Measurements from ENCODE around the gene LNPEP. TPM values are rescaled to one million over a fixed set of nuclear protein-coding genes. Genes with fewer than 3 reads are reported as not detected.

Gene LNPEP
- total and polyA plus RNA-seq, 10 of the 15 experiments (the other 5 are each of a cell fraction or from before 2014, with no cell fraction given), result 5.6 to 54.9 (median 25.0) TPM

DNA sequence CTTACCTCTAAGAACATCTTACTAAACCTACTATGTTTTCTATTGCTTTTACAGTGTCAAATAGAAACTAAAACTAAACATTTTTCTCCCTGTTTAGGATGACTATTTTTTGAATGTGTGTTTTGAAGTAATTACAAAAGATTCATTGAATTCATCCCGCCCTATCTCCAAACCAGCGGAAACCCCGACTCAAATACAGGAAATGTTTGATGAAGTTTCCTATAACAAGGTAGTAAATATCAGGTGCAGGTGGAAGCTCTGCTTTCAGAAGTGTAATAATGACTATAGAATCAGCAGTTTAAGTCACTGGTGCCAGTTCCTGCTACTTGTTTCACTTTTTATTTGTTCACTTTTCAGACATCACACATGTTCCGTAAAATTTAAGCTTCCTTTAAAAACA is 39.6 kb upstream of the LNPEP start (continued):
- TF ChIP-seq, protein P1, sequence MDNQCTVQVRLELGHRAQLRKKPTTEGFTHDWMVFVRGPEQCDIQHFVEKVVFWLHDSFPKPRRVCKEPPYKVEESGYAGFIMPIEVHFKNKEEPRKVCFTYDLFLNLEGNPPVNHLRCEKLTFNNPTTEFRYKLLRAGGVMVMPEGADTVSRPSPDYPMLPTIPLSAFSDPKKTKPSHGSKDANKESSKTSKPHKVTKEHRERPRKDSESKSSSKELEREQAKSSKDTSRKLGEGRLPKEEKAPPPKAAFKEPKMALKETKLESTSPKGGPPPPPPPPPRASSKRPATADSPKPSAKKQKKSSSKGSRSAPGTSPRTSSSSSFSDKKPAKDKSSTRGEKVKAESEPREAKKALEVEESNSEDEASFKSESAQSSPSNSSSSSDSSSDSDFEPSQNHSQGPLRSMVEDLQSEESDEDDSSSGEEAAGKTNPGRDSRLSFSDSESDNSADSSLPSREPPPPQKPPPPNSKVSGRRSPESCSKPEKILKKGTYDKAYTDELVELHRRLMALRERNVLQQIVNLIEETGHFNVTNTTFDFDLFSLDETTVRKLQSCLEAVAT (IDR thresholded peaks at IDR 0.05), result peak; percentile 57; the same call in 1 of the 2 replicates
- TF ChIP-seq BHLHE40 (IDR thresholded peaks at IDR 0.05; ENCODE audit: borderline replicate concordance in 1 of 2, low read depth in 2 of 2, low read length in 1 of 2) (peak; percentile 88 to 90), SPI1 (IDR thresholded peaks at IDR 0.05; ENCODE audit: borderline replicate concordance, insufficient read depth, low read depth, low read length) (0 out of 2 replicates have a peak, but pooled peaks have one; percentile 4), PML (IDR thresholded peaks at IDR 0.05; ENCODE audit: low read length) (0 out of 2 replicates have a peak, but pooled peaks have one; percentile 4), ASH2L (IDR thresholded peaks at IDR 0.05; ENCODE audit: borderline replicate concordance, low read depth) (peak; percentile 23; the same call in 1 of the 2 replicates)
- TF ChIP-seq, protein P2, sequence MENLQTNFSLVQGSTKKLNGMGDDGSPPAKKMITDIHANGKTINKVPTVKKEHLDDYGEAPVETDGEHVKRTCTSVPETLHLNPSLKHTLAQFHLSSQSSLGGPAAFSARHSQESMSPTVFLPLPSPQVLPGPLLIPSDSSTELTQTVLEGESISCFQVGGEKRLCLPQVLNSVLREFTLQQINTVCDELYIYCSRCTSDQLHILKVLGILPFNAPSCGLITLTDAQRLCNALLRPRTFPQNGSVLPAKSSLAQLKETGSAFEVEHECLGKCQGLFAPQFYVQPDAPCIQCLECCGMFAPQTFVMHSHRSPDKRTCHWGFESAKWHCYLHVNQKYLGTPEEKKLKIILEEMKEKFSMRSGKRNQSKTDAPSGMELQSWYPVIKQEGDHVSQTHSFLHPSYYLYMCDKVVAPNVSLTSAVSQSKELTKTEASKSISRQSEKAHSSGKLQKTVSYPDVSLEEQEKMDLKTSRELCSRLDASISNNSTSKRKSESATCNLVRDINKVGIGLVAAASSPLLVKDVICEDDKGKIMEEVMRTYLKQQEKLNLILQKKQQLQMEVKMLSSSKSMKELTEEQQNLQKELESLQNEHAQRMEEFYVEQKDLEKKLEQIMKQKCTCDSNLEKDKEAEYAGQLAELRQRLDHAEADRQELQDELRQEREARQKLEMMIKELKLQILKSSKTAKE (IDR thresholded peaks at IDR 0.05; ENCODE audit: low read depth, poor library complexity, severe bottlenecking), result peak; percentile 35
- TF ChIP-seq, protein P3, sequence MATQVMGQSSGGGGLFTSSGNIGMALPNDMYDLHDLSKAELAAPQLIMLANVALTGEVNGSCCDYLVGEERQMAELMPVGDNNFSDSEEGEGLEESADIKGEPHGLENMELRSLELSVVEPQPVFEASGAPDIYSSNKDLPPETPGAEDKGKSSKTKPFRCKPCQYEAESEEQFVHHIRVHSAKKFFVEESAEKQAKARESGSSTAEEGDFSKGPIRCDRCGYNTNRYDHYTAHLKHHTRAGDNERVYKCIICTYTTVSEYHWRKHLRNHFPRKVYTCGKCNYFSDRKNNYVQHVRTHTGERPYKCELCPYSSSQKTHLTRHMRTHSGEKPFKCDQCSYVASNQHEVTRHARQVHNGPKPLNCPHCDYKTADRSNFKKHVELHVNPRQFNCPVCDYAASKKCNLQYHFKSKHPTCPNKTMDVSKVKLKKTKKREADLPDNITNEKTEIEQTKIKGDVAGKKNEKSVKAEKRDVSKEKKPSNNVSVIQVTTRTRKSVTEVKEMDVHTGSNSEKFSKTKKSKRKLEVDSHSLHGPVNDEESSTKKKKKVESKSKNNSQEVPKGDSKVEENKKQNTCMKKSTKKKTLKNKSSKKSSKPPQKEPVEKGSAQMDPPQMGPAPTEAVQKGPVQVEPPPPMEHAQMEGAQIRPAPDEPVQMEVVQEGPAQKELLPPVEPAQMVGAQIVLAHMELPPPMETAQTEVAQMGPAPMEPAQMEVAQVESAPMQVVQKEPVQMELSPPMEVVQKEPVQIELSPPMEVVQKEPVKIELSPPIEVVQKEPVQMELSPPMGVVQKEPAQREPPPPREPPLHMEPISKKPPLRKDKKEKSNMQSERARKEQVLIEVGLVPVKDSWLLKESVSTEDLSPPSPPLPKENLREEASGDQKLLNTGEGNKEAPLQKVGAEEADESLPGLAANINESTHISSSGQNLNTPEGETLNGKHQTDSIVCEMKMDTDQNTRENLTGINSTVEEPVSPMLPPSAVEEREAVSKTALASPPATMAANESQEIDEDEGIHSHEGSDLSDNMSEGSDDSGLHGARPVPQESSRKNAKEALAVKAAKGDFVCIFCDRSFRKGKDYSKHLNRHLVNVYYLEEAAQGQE (IDR thresholded peaks at IDR 0.05; ENCODE audit: low read depth, low read length), result no peak

All from GM12878 (cell line).